ENCODE measurements around the gene CHPF. TPM values are rescaled to one million over a fixed set of nuclear protein-coding genes. Genes with fewer than 3 reads are reported as not detected.

The CHPF gene
- total RNA-seq, 1 donor from 2014 or later = 43.4 TPM

DNA sequence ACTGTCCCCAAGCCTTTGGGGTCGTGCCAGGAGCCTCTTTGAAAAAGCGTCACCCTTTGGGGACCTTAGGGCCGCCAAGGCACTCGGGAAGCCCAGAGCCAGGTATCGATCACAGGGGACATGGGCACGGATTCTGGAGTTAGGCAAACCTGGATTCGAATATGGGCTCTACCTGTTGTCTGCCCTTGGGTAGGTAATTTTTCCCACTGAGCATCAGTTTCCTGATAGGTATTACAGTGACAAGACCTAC lies 9.5 kb upstream of the CHPF start:
- intact Hi-C loops (cut with micrococcal nuclease) = no loop called here
- Mint-ChIP-seq H3K4me3 (peak overlapping the region; percentile 61), H3K4me1 (ENCODE audit: low read depth) (no peaks in the 10 kb centered on the region), H3K27ac (no peak overlapping the region), H3K27me3 (ENCODE audit: insufficient read depth) (peaks cover 27% of the 10 kb centered on the region), H3K9me3 (no peaks in the 10 kb centered on the region), H3K36me3 (ENCODE audit: low read depth) (no peaks in the 10 kb centered on the region)
- DNase-seq (ENCODE audit: low spot score) = no peak

- Mint-ChIP-seq H3K36me3 (ENCODE audit: low read depth) (no peaks in the 10 kb centered on the region), H3K9me3 (no peaks in the 10 kb centered on the region), H3K4me1 (ENCODE audit: low read depth) (no peaks in the 10 kb centered on the region), H3K27ac (no peak overlapping the region), H3K4me3 (peak overlapping the region; percentile 84), H3K27me3 (ENCODE audit: insufficient read depth) (peaks cover 27% of the 10 kb centered on the region)
- intact Hi-C loops (cut with micrococcal nuclease) = loop anchor here (1.0 kb wide), 4 partner anchors 8 to 164 kb away; partner anchors contain the start of genes GMPPA, STK11IP and TMEM198
- peak; percentile 80 for DNase-seq (ENCODE audit: low spot score)
These were observed 9.0 kb upstream of the CHPF start for GRCh38 chr2:219552382-219553167.

- no peaks in the 10 kb centered on the region for H3K4me1 Mint-ChIP-seq (ENCODE audit: low read depth)
- intact Hi-C loops (cut with micrococcal nuclease) = loop anchor here (1.0 kb wide), 4 partner anchors 7 to 163 kb away; partner anchors contain the start of genes GMPPA, STK11IP and TMEM198
- no peaks in the 10 kb centered on the region for H3K9me3 Mint-ChIP-seq
- peak; percentile 17 for DNase-seq (ENCODE audit: low spot score)
- peaks cover 33% of the 10 kb centered on the region for H3K27me3 Mint-ChIP-seq (ENCODE audit: insufficient read depth)
- peak overlapping the region; percentile 84 for H3K4me3 Mint-ChIP-seq
- no peaks in the 10 kb centered on the region for H3K36me3 Mint-ChIP-seq (ENCODE audit: low read depth)
- H3K27ac Mint-ChIP-seq = peak overlapping the region; percentile 44
These were observed 8.1 kb upstream of the CHPF start for GRCh38 chr2:219551441-219552381.

DNA sequence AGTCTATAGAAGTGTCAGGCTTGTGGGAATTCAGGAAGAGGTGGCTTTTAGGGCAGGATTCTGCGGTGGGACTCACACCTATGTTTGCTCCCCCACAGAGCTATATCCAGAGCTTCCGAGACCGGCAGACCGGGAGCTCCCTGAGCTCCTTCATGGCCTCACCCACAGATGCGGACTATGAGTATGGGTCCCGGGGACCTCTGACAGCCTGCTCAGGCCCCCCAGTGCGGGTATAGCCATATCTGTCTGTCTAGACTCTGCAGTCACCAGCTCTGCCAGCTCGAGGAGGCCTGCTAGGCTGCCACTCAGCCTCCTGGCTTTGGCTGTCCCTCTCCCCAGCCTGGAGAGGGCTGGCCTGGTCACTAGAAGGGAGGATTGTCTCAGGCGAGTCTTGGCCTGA lies 6.0 kb upstream of the CHPF start:
- H3K27me3 Mint-ChIP-seq (ENCODE audit: insufficient read depth) = peaks cover 45% of the 10 kb centered on the region
- no peaks in the 10 kb centered on the region for H3K36me3 Mint-ChIP-seq (ENCODE audit: low read depth)
- DNase-seq (ENCODE audit: low spot score) = no peak
- H3K9me3 Mint-ChIP-seq = no peaks in the 10 kb centered on the region
- H3K27ac Mint-ChIP-seq = no peak overlapping the region
- intact Hi-C loops (cut with micrococcal nuclease) = loop anchor here (10.0 kb wide), 1 partner anchor 245 kb away; the partner anchor contains the start of gene PTPRN
- H3K4me3 Mint-ChIP-seq = no peak overlapping the region
- peaks cover 4% of the 10 kb centered on the region for H3K4me1 Mint-ChIP-seq (ENCODE audit: low read depth)

DNA sequence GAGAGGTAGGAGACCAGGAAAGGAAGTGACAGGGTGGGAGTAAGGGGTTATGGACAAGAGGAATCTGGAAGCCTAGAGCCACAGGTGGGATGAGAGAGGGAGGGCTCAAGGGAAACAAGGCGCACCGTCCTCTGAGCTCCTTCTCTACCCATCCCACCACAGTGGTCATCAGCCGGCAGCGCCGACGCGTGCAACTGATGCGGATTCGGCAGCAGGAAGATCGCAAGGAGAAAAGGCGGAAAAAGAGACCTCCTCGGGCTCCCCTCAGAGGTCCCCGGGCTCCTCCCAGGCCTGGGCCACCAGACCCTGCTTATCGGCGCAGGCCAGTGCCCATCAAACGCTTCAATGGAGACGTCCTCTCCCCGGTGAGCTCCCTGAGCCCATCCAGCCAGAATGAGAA lies 5.4 kb upstream of the CHPF start:
- H3K27me3 Mint-ChIP-seq (ENCODE audit: insufficient read depth) = peaks cover 47% of the 10 kb centered on the region
- no peaks in the 10 kb centered on the region for H3K36me3 Mint-ChIP-seq (ENCODE audit: low read depth)
- peaks cover 10% of the 10 kb centered on the region for H3K4me1 Mint-ChIP-seq (ENCODE audit: low read depth)
- no peak overlapping the region for H3K27ac Mint-ChIP-seq
- no peak for DNase-seq (ENCODE audit: low spot score)
- H3K9me3 Mint-ChIP-seq = no peaks in the 10 kb centered on the region
- intact Hi-C loops (cut with micrococcal nuclease) = loop anchor here (10.0 kb wide), 1 partner anchor 244 kb away; the partner anchor contains the start of gene PTPRN
- no peak overlapping the region for H3K4me3 Mint-ChIP-seq

DNA sequence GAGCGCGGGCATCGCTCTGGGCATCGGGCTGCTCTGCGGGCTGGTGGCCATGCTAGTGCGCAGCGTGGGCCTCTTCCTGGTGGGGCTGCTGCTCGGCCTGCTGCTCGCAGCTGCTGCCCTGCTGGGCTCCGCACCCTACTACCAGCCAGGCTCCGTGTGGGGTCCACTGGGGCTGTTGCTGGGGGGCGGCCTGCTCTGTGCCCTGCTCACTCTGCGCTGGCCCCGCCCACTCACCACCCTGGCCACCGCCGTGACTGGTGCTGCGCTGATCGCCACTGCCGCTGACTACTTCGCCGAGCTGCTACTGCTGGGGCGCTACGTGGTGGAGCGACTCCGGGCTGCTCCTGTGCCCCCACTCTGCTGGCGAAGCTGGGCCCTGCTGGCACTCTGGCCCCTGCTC lies 4.0 kb upstream of the CHPF start:
- H3K4me3 Mint-ChIP-seq = no peak overlapping the region
- H3K36me3 Mint-ChIP-seq (ENCODE audit: low read depth) = no peaks in the 10 kb centered on the region
- no peak for DNase-seq (ENCODE audit: low spot score)
- intact Hi-C loops (cut with micrococcal nuclease) = loop anchor here (10.0 kb wide), 1 partner anchor 243 kb away; the partner anchor contains the start of gene PTPRN
- no peaks in the 10 kb centered on the region for H3K9me3 Mint-ChIP-seq
- H3K4me1 Mint-ChIP-seq (ENCODE audit: low read depth) = peaks cover 13% of the 10 kb centered on the region
- H3K27ac Mint-ChIP-seq = no peak overlapping the region
- peaks cover 38% of the 10 kb centered on the region for H3K27me3 Mint-ChIP-seq (ENCODE audit: insufficient read depth)

- no peak overlapping the region for H3K4me3 Mint-ChIP-seq
- H3K9me3 Mint-ChIP-seq = no peaks in the 10 kb centered on the region
- H3K36me3 Mint-ChIP-seq (ENCODE audit: low read depth) = peaks cover 3% of the 10 kb centered on the region
- no peak overlapping the region for H3K27ac Mint-ChIP-seq
- intact Hi-C loops (cut with micrococcal nuclease) = loop anchor here (10.0 kb wide), 1 partner anchor 241 kb away; the partner anchor contains the start of gene PTPRN
- DNase-seq (ENCODE audit: low spot score) = no peak
- H3K27me3 Mint-ChIP-seq (ENCODE audit: insufficient read depth) = peaks cover 32% of the 10 kb centered on the region
- H3K4me1 Mint-ChIP-seq (ENCODE audit: low read depth) = peaks cover 20% of the 10 kb centered on the region
These were observed 2.3 kb upstream of the CHPF start for GRCh38 chr2:219545943-219546352.

GRCh38 chr2:219545295-219545942 lies 1.8 kb upstream of the CHPF start:
- intact Hi-C loops (cut with micrococcal nuclease) = loop anchor here (10.0 kb wide), 1 partner anchor 241 kb away; the partner anchor contains the start of gene PTPRN
- no peak overlapping the region for H3K27ac Mint-ChIP-seq
- H3K4me3 Mint-ChIP-seq = peak overlapping the region; percentile 82
- DNase-seq (ENCODE audit: low spot score) = no peak
- peaks cover 29% of the 10 kb centered on the region for H3K27me3 Mint-ChIP-seq (ENCODE audit: insufficient read depth)
- H3K36me3 Mint-ChIP-seq (ENCODE audit: low read depth) = peaks cover 5% of the 10 kb centered on the region
- no peaks in the 10 kb centered on the region for H3K9me3 Mint-ChIP-seq
- H3K4me1 Mint-ChIP-seq (ENCODE audit: low read depth) = peaks cover 20% of the 10 kb centered on the region

DNA sequence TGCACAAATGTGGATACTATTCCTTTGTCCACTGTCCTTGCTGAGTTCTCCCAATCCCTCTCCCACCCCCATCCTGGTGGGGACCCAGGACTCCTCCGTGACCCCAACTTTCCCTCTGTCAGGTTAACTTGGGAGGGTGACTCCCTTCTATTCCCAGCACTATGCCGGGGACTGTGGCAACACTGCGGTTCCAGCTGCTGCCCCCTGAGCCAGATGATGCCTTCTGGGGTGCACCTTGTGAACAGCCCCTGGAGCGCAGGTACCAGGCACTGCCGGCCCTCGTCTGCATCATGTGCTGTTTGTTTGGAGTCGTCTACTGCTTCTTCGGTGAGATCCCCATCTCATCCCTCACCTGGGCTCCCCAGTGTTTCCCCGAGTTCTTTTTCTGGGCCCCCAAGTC lies 958 bp upstream of the CHPF start:
- peak overlapping the region; percentile 82 for H3K4me3 Mint-ChIP-seq
- peaks cover 20% of the 10 kb centered on the region for H3K4me1 Mint-ChIP-seq (ENCODE audit: low read depth)
- peaks cover 29% of the 10 kb centered on the region for H3K27me3 Mint-ChIP-seq (ENCODE audit: insufficient read depth)
- DNase-seq (ENCODE audit: low spot score) = no peak
- peaks cover 5% of the 10 kb centered on the region for H3K36me3 Mint-ChIP-seq (ENCODE audit: low read depth)
- intact Hi-C loops (cut with micrococcal nuclease) = loop anchor here (1.0 to 10.0 kb wide), 5 partner anchors 8 to 1272 kb away; partner anchors contain the start of genes AAMP, PNKD, PTPRN and RNF25
- H3K27ac Mint-ChIP-seq = peak overlapping the region; percentile 71
- no peaks in the 10 kb centered on the region for H3K9me3 Mint-ChIP-seq

DNA sequence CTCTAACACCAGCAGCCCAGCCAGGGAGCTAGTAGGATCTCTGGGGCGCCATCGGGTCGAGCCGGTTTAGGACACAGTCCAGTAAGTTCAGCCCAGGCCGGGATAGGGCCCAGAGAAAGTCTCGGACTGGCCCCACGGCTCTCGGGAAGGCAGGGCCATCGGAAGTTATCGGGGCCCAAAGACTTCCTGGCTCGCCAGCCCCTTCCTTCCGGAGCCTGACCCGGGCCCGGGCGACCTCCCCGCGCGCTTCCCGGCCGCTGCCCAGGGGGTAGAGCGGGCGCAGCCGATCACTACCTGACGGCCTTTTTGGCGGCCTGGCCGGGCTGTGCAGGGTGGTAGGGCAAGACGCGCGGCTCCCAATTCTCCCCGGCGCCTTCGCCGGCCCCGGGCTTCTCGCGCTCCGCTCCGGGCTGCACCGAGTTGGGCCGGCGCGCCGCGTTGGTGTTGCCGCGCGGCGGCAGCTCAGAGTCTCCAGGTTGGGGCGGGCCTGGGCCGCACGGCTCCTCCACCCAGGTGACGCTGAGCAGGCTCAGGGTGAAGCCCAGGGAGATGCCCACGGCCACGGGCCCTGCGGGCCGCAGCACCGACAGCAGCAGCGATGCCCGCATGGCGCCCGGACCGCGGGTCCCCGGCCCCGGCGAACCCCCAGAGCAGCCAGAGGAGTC lies 546 bp downstream of the CHPF start:
- Mint-ChIP-seq H3K4me3 (peak overlapping the region; percentile 93), H3K27ac (peak overlapping the region; percentile 85), H3K27me3 (ENCODE audit: insufficient read depth) (peaks cover 23% of the 10 kb centered on the region), H3K36me3 (ENCODE audit: low read depth) (peaks cover 7% of the 10 kb centered on the region), H3K4me1 (ENCODE audit: low read depth) (peaks cover 20% of the 10 kb centered on the region), H3K9me3 (no peaks in the 10 kb centered on the region)
- DNase-seq (ENCODE audit: low spot score) = no peak
- intact Hi-C loops (cut with micrococcal nuclease) = loop anchor here (1.0 to 10.0 kb wide), 11 partner anchors 45 to 1271 kb away; partner anchors contain the start of genes AAMP, DNAJB2, GMPPA and NHEJ1

DNA sequence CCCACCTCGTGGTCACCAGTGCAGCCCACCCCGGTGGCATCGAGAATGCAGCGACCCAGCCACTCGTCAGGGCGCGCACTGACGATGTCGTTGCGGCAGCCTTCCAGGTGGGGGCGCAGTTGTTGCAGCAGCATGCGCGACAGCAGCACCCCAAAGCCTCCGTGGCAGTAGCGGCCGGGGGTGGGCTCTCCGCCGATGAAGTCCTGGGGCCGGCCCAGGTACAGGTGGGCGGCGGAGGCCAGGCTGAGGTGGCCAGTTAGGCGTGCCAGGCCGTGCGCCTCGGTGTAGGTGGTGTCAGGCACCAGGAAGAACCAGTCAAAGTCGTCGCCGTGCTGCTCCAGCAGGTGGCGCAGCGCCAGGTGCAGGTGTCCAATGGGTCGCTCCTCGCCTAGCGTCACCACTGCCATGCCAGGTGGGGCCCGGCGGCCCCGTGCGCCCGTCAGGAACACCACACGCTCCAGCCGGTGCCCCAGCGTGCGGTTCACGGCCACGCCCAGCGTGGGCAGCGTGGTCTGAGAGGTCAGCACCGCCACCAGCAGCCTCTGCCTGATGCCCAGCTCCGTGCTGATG lies 1.9 kb downstream of the CHPF start:
- H3K36me3 Mint-ChIP-seq (ENCODE audit: low read depth) = peaks cover 7% of the 10 kb centered on the region
- peak overlapping the region; percentile 93 for H3K4me3 Mint-ChIP-seq
- peaks cover 17% of the 10 kb centered on the region for H3K27me3 Mint-ChIP-seq (ENCODE audit: insufficient read depth)
- peaks cover 20% of the 10 kb centered on the region for H3K4me1 Mint-ChIP-seq (ENCODE audit: low read depth)
- no peak overlapping the region for H3K27ac Mint-ChIP-seq
- intact Hi-C loops (cut with micrococcal nuclease) = loop anchor here (1.0 to 10.0 kb wide), 10 partner anchors 19 to 1269 kb away; partner anchors contain the start of genes AAMP, DNAJB2, NHEJ1 and PNKD
- no peaks in the 10 kb centered on the region for H3K9me3 Mint-ChIP-seq
- DNase-seq (ENCODE audit: low spot score) = peak; percentile 81
